HepG2 (cell line): ENCODE data around the gene ENO1. TPM values are rescaled to one million over a fixed set of nuclear protein-coding genes. Genes with fewer than 3 reads are reported as not detected.
A peak's percentile ranks its signal among the peaks of the same experiment; 100 is the strongest.

Experiments used
- ATAC-seq: fragments of 200-7000 bp; cut with Tn5 transposase; 3 replicates; pipeline ENCODE4 v1.9.1; 2020; ENCODE audit warnings: mild to moderate bottlenecking, moderate library complexity
- BruUV-seq: library from RNA; stranded (reverse); fragments of 400-500 nt; replicated peaks from 2 replicates; lab custom pipeline; 2021; lab: Mats Ljungman, UMichigan
- CTCF ChIA-PET: fragments of 300-600 bp; formaldehyde crosslinking; extraction: SDS; loops from one replicate; lab custom pipeline; 2021; ENCODE audit warnings: low total read pairs, inconsistent platforms, low intra/inter-chr PET ratio; lab: Yijun Ruan, JAX
- POLR2A ChIA-PET: fragments of 350-600 bp; sonication (Branson Sonifier 250); formaldehyde crosslinking; loops from one replicate; lab custom pipeline; 2020; ENCODE audit warnings: antibody characterized with exemption, inconsistent platforms; lab: Yijun Ruan, JAX
- DNase-seq: peaks from one replicate; pipeline ENCODE4 v3.0.0-alpha.2; 2015; ENCODE audit warnings: low spot score
- FAIRE-seq: peaks from 3 replicates; lab custom pipeline; 2011; peaks lifted over from hg19 to GRCh38; lab: Jason Lieb, UNC
- H2AFZ ChIP-seq: one replicate; pipeline ENCODE4 v1.6.1; 2011; ENCODE audit warnings: low read length, inconsistent platforms
- H3K27ac ChIP-seq: fragments of 300-600 bp; 3 replicates; pipeline ENCODE4 v1.8.0; 2011; ENCODE audit warnings: mixed run types, mild to moderate bottlenecking, mixed read lengths, low read length, inconsistent platforms; ENCODE audit not compliant: insufficient read depth; ENCODE audit errors: extremely low read length
- H3K27me3 ChIP-seq, 2 experiments: fragments of 200-600 bp in 1 of 2; 2 replicates in 1 of 2; 3 replicates in 1 of 2; pipeline versions ENCODE4 v1.6.0 to v1.8.0; 2011; ENCODE audit warnings: low read length in 2 of 2, mild to moderate bottlenecking in 2 of 2, moderate library complexity in 2 of 2, inconsistent platforms in 1 of 2; ENCODE audit not compliant: insufficient read depth in 2 of 2, control insufficient read depth in 1 of 2
- H3K36me3 ChIP-seq, 2 experiments: fragments of 200-600 bp in 1 of 2; replicated peaks in 1 of 2; 2 replicates in 1 of 2; 3 replicates in 1 of 2; pipeline versions ENCODE4 v1.5.1 to v1.8.0; 2011; ENCODE audit warnings: low read length in 2 of 2, inconsistent platforms in 1 of 2; ENCODE audit not compliant: insufficient read depth in 2 of 2, control insufficient read depth in 1 of 2
- H3K4me1 ChIP-seq: 2 replicates; pipeline ENCODE4 v1.5.1; 2012; ENCODE audit warnings: low read length, inconsistent platforms; ENCODE audit not compliant: insufficient read depth
- H3K4me2 ChIP-seq: 2 replicates; pipeline ENCODE4 v1.6.0; 2011; ENCODE audit warnings: low read depth, low read length, inconsistent platforms
- H3K4me3 ChIP-seq, 3 experiments: fragments of 200-600 bp in 1 of 3; sonication (generic), shearing (Covaris generic) in 1 of 3; replicated peaks in 1 of 3; 2 replicates each; pipeline ENCODE4 v1.5.1; 2011 to 2016; ENCODE audit warnings: low read length in 3 of 3, inconsistent platforms in 2 of 3, low read depth in 2 of 3, mild to moderate bottlenecking in 2 of 3, control low read depth in 1 of 3, mixed read lengths in 1 of 3; ENCODE audit not compliant: insufficient read depth in 1 of 3
- H3K79me2 ChIP-seq: one replicate; pipeline ENCODE4 v1.6.1; 2011; ENCODE audit warnings: low read length, inconsistent platforms; ENCODE audit not compliant: insufficient read depth
- H3K9ac ChIP-seq: 2 replicates; pipeline ENCODE4 v1.6.0; 2011; ENCODE audit warnings: mild to moderate bottlenecking, low read depth, low read length, inconsistent platforms; ENCODE audit not compliant: insufficient read depth
- H3K9me3 ChIP-seq: 2 replicates; pipeline ENCODE4 v1.5.1; 2012; ENCODE audit warnings: mild to moderate bottlenecking, low read length
- H4K20me1 ChIP-seq: 2 replicates; pipeline ENCODE4 v1.6.0; 2011; ENCODE audit warnings: inconsistent platforms, mild to moderate bottlenecking, low read length, moderate library complexity; ENCODE audit not compliant: insufficient read depth
- CC2D1A ChIP-seq: sonication (generic); formaldehyde crosslinking; IDR thresholded peaks from 2 replicates; pipeline ENCODE4 v1.8.1; 2023; ENCODE audit warnings: mild to moderate bottlenecking, missing genetic modification reagents
- CCAR2 ChIP-seq: fragments of 200-400 bp; formaldehyde crosslinking; optimal IDR thresholded peaks from 2 replicates; pipeline ENCODE3; 2018; ENCODE audit warnings: low read depth, mild to moderate bottlenecking, low read length, moderate library complexity
- FOXM1 ChIP-seq: sonication (generic); formaldehyde crosslinking; IDR thresholded peaks from 2 replicates; pipeline ENCODE4 v1.5.0; 2020; ENCODE audit warnings: missing genetic modification reagents
- KLF9 ChIP-seq: IDR thresholded peaks from 2 replicates; pipeline ENCODE4 v1.6.1; 2016; ENCODE audit warnings: low read depth
- NR2F1 ChIP-seq, 2 experiments: fragments of 450-650 bp in 1 of 2; formaldehyde crosslinking in 1 of 2; IDR thresholded peaks; 2 replicates each; pipeline versions ENCODE4 v1.5.0 to v1.6.1; 2016 to 2020; ENCODE audit warnings: mild to moderate bottlenecking in 1 of 2, missing compliant biosample characterization in 1 of 2, missing genetic modification reagents in 1 of 2, moderate library complexity in 1 of 2
- RXRB ChIP-seq: IDR thresholded peaks from 2 replicates; pipeline ENCODE4 v1.6.1; 2016; ENCODE audit warnings: borderline replicate concordance, missing genetic modification reagents, missing compliant biosample characterization
- SNRNP70 ChIP-seq: fragments of 200-400 bp; formaldehyde crosslinking; IDR thresholded peaks from 2 replicates; pipeline ENCODE4 v1.6.1; 2017; ENCODE audit warnings: mild to moderate bottlenecking, low read depth, low read length, moderate library complexity
- SOX5 ChIP-seq: IDR thresholded peaks from 2 replicates; pipeline ENCODE4 v1.6.1; 2016; ENCODE audit warnings: borderline replicate concordance
- TAF1 ChIP-seq: sonication (generic); formaldehyde crosslinking; IDR thresholded peaks from 2 replicates; pipeline ENCODE4 v1.4.0; 2020; ENCODE audit warnings: missing genetic modification reagents
- ZBTB7B ChIP-seq: sonication (generic); formaldehyde crosslinking; IDR thresholded peaks from 2 replicates; pipeline ENCODE4 v1.4.0; 2020; ENCODE audit warnings: missing genetic modification reagents
- ZNF160 ChIP-seq: sonication (generic); formaldehyde crosslinking; IDR thresholded peaks from 2 replicates; pipeline ENCODE4 v1.8.0; 2022; ENCODE audit warnings: mild to moderate bottlenecking, inconsistent platforms, missing genetic modification reagents
- ZNF549 ChIP-seq: sonication (generic); formaldehyde crosslinking; IDR thresholded peaks from 2 replicates; pipeline ENCODE4 v1.5.0; 2020; ENCODE audit warnings: missing genetic modification reagents
- WGBS: methylation state at CpG from one replicate; pipeline ENCODE4 v1.1.6; 2017; ENCODE audit warnings: low lambda C conversion rate; 5-methylcytosine and 5-hydroxymethylcytosine counted together
- in situ Hi-C: cut with HindIII; loops from 2 replicates; pipeline ENCODE4 v1.10.0; 2017; ENCODE audit warnings: low pct_unique_long_range_greater_than_20kb; ENCODE audit not compliant: extremely low pct_ligation_motif_present
- intact Hi-C: fragments of 100-400 bp; cut with micrococcal nuclease; formaldehyde crosslinking; loops from one replicate; pipeline ENCODE4 v1.10.0; 2022; ENCODE audit not compliant: unreplicated experiment
- polyA plus RNA-seq, 8 experiments: library from polyadenylated mRNA; depleted of rRNA in 3 of 8; stranded (reverse) in 7 of 8; unstranded in 1 of 8; fragments of >200 nt; fragmentation: Illumina TruSeq in 4 of 8; extraction: Trizol in 4 of 8; gene quantifications; 2 replicates each; pipeline versions ENCODE4 v1.2.1 to v1.2.3, GENCODE V29; 2011 to 2016; ENCODE audit warnings: low read depth in 4 of 8, missing spikeins in 1 of 8, mixed read lengths in 1 of 8; ENCODE audit not compliant: insufficient read depth in 1 of 8
- total RNA-seq, 5 experiments: library from RNA; depleted of rRNA; stranded (reverse); fragments of >200 nt; fragmentation: Illumina TruSeq; extraction: Trizol; gene quantifications; 2 replicates each; pipeline ENCODE4 v1.2.3, GENCODE V29; 2016; ENCODE audit warnings: low read depth in 1 of 5
- TF ChIP-seq, protein P1 (sequence below): sonication (generic); formaldehyde crosslinking; IDR thresholded peaks from 2 replicates; pipeline ENCODE4 v1.8.0; 2022; ENCODE audit warnings: mild to moderate bottlenecking, missing genetic modification reagents; ENCODE audit not compliant: insufficient replicate concordance
- TF ChIP-seq, protein P2 (sequence below): sonication (generic); formaldehyde crosslinking; IDR thresholded peaks from 2 replicates; pipeline ENCODE4 v1.4.0; 2020; ENCODE audit warnings: missing genetic modification reagents
- TF ChIP-seq, protein P3 (sequence below): sonication (generic); formaldehyde crosslinking; IDR thresholded peaks from 2 replicates; pipeline ENCODE4 v1.5.0; 2020; ENCODE audit warnings: missing genetic modification reagents
- TF ChIP-seq, protein P4 (sequence below): sonication (generic); formaldehyde crosslinking; IDR thresholded peaks from 2 replicates; pipeline ENCODE4 v1.5.1; 2020; ENCODE audit warnings: mild to moderate bottlenecking, moderate library complexity, missing genetic modification reagents
- TF ChIP-seq, protein P5 (sequence below): sonication (generic); formaldehyde crosslinking; IDR thresholded peaks from 2 replicates; pipeline ENCODE4 v1.8.0; 2022; ENCODE audit warnings: mild to moderate bottlenecking, missing genetic modification reagents, moderate library complexity

ENO1 gene
- total and polyA plus RNA-seq, 2 of the 13 experiments (the other 11 are each of a cell fraction or from before 2014, with no cell fraction given) = 1,559 to 3,103 TPM

DNA sequence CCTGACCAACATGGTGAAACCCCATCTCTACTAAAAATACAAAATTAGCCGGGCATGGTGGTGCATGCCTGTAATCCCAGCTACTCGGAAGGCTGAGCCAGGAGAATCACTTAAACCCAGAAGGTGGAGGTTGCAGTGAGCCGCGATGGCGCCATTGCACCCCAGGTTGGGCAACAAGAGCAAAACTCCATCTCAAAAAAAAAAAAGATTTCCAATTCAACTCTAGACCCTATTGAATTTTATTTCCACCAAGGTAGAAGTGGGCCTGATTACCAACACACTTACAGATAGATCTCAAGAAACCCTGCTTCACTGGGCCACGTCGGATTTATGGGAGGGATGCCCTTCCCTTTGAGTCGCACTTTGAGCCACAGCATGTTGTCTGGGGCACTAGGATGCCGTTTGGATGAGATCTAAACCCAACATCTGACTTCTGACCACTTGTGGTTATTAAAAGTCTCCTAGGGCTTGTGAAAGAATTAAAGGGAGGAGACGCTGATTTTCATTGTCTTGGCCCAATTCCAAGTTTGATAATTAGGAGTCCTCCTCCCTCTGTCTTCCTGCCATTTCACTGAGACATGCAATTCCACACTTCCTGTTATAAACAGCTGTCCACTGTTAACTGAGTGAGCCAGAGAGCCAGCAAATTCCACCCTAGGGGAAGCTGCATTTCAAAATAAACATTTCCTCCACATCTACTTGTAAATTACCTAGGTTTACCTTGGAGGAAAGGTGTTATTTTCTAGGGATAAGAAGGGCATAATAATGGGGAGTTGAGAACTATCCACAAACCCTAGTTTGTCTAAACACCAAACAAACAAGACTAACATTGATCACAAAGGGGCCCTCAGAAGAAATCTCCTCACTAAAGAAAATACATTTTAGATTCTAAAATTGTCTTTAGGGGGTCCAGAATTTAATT lies 55.9 kb downstream of the ENO1 start:
- ChIA-PET CTCF (no interaction called here), POLR2A (interaction anchor here (0.8 to 2.7 kb wide), 3 partner anchors 24 to 41 kb away, joined by 3 to 19 read pairs (median 3); no protein-coding TSS in a partner anchor)
- no TSS peak for BruUV-seq
- in situ Hi-C loops (no loop called here), intact Hi-C loops (no loop called here)
- Histone ChIP-seq H3K4me3 (peak overlapping the region; percentile 31 to 54 (median 50)), H3K4me1 (peaks cover 67% of the 10 kb centered on the region), H4K20me1 (no peaks in the 10 kb centered on the region), H3K27ac (peak overlapping the region; percentile 51), H2AFZ (peak overlapping the region; percentile 15), H3K27me3 (no peaks in the 10 kb centered on the region), H3K36me3 (no peaks in the 10 kb centered on the region), H3K9me3 (no peaks in the 10 kb centered on the region), H3K79me2 (no peaks in the 10 kb centered on the region), H3K9ac (peak overlapping the region; percentile 37), H3K4me2 (peak overlapping the region; percentile 76)
- DNase-seq (peak; percentile 59), FAIRE-seq (peak; percentile 65), ATAC-seq (peak; percentile 55)
- 6% methylated on average over 10 of the region's 10 CpGs for WGBS
- TF ChIP-seq CCAR2 = no peak
- TF ChIP-seq, protein P1, sequence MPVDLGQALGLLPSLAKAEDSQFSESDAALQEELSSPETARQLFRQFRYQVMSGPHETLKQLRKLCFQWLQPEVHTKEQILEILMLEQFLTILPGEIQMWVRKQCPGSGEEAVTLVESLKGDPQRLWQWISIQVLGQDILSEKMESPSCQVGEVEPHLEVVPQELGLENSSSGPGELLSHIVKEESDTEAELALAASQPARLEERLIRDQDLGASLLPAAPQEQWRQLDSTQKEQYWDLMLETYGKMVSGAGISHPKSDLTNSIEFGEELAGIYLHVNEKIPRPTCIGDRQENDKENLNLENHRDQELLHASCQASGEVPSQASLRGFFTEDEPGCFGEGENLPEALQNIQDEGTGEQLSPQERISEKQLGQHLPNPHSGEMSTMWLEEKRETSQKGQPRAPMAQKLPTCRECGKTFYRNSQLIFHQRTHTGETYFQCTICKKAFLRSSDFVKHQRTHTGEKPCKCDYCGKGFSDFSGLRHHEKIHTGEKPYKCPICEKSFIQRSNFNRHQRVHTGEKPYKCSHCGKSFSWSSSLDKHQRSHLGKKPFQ (CRISPR knock-in tag) = peak; percentile 17
- TF ChIP-seq NR2F1 (CRISPR knock-in tag; IDR thresholded peaks at IDR 0.05) = no peak
- no peak for TF ChIP-seq KLF9 (CRISPR knock-in tag)
- TF ChIP-seq FOXM1 = no peak
- TF ChIP-seq ZNF160 (CRISPR knock-in tag) = no peak
- no peak; the same call in 1 of the 2 replicates for TF ChIP-seq SOX5 (CRISPR knock-in tag)
- no peak for TF ChIP-seq ZNF549 (CRISPR knock-in tag)
- no peak for TF ChIP-seq ZBTB7B (CRISPR knock-in tag)
- TF ChIP-seq, protein P2, sequence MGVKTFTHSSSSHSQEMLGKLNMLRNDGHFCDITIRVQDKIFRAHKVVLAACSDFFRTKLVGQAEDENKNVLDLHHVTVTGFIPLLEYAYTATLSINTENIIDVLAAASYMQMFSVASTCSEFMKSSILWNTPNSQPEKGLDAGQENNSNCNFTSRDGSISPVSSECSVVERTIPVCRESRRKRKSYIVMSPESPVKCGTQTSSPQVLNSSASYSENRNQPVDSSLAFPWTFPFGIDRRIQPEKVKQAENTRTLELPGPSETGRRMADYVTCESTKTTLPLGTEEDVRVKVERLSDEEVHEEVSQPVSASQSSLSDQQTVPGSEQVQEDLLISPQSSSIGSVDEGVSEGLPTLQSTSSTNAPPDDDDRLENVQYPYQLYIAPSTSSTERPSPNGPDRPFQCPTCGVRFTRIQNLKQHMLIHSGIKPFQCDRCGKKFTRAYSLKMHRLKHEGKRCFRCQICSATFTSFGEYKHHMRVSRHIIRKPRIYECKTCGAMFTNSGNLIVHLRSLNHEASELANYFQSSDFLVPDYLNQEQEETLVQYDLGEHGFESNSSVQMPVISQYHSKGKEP (CRISPR knock-in tag) = no peak
- TF ChIP-seq SNRNP70 = no peak
- TF ChIP-seq RXRB (CRISPR knock-in tag) = peak; percentile 23; the same call in 1 of the 2 replicates
- TF ChIP-seq, protein P3, sequence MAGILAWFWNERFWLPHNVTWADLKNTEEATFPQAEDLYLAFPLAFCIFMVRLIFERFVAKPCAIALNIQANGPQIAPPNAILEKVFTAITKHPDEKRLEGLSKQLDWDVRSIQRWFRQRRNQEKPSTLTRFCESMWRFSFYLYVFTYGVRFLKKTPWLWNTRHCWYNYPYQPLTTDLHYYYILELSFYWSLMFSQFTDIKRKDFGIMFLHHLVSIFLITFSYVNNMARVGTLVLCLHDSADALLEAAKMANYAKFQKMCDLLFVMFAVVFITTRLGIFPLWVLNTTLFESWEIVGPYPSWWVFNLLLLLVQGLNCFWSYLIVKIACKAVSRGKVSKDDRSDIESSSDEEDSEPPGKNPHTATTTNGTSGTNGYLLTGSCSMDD (CRISPR knock-in tag) = no peak
- TF ChIP-seq, protein P4, sequence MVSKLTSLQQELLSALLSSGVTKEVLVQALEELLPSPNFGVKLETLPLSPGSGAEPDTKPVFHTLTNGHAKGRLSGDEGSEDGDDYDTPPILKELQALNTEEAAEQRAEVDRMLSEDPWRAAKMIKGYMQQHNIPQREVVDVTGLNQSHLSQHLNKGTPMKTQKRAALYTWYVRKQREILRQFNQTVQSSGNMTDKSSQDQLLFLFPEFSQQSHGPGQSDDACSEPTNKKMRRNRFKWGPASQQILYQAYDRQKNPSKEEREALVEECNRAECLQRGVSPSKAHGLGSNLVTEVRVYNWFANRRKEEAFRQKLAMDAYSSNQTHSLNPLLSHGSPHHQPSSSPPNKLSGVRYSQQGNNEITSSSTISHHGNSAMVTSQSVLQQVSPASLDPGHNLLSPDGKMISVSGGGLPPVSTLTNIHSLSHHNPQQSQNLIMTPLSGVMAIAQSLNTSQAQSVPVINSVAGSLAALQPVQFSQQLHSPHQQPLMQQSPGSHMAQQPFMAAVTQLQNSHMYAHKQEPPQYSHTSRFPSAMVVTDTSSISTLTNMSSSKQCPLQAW (CRISPR knock-in tag) = 0 out of 2 replicates have a peak, but pooled peaks have one; percentile 53
- TF ChIP-seq CC2D1A (CRISPR knock-in tag) = no peak
- TF ChIP-seq TAF1 (CRISPR knock-in tag) = peak; percentile 40; the same call in 1 of the 2 replicates
- TF ChIP-seq, protein P5, sequence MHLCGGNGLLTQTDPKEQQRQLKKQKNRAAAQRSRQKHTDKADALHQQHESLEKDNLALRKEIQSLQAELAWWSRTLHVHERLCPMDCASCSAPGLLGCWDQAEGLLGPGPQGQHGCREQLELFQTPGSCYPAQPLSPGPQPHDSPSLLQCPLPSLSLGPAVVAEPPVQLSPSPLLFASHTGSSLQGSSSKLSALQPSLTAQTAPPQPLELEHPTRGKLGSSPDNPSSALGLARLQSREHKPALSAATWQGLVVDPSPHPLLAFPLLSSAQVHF (CRISPR knock-in tag) = no peak
